GM18867 (cell line): ENCODE data around the gene TIMP4.

ENCODE experiments used
- ATAC-seq: cut with Tn5 transposase; IDR thresholded peaks from one replicate; pipeline ENCODE4 v1.9.1; 2021; ENCODE audit warnings: mild to moderate bottlenecking, moderate library complexity; ENCODE audit not compliant: unreplicated experiment

The TIMP4 gene

GRCh38 chr3:12107071-12107713 lies 51.5 kb downstream of the TIMP4 start:
- no peak for ATAC-seq
